B cell (primary cell): ENCODE results near the gene PDE12. TPM values are rescaled to one million over a fixed set of nuclear protein-coding genes. Genes with fewer than 3 reads are reported as not detected.

Experiments
- ATAC-seq: fragments of 200-7000 bp; cut with Tn5 transposase; one replicate; pipeline ENCODE4 v1.10.0; 2021; ENCODE audit warnings: low read depth, mild to moderate bottlenecking, moderate number of reproducible peaks, moderate library complexity
- CTCF ChIA-PET: fragments of 350-600 bp; sonication (Branson Sonifier 250); formaldehyde crosslinking; loops from one replicate; lab custom pipeline; 2021; ENCODE audit warnings: antibody characterized with exemption, inconsistent platforms; lab: Charles Lee
- POLR2A ChIA-PET: fragments of 350-600 bp; sonication (Branson Sonifier 250); formaldehyde crosslinking; loops from one replicate; lab custom pipeline; 2021; ENCODE audit warnings: antibody characterized with exemption; lab: Charles Lee
- DNase-seq: peaks from one replicate; pipeline ENCODE4 v3.0.0; 2013
- H2AFZ ChIP-seq: 2 replicates; pipeline ENCODE4 v1.6.1; 2012; ENCODE audit warnings: mild to moderate bottlenecking, low read depth, low read length; ENCODE audit not compliant: insufficient read depth, poor library complexity, severe bottlenecking
- H3K27ac ChIP-seq, 2 donors: 1 replicate in 1 of 2; 2 replicates in 1 of 2; pipeline ENCODE4 v1.5.1; 2012 to 2013; ENCODE audit warnings: low read length in 2 of 2, mild to moderate bottlenecking in 2 of 2, moderate library complexity in 1 of 2
- H3K27me3 ChIP-seq, 4 experiments: fragments of 200-600 bp in 1 of 4; sonication (generic) in 1 of 4; replicated peaks in 1 of 4; 1 replicate in 2 of 4; 2 replicates in 2 of 4; pipeline versions ENCODE4 v1.6.1 to v1.7.0; 2013 to 2016; ENCODE audit warnings: low read length in 3 of 4, mild to moderate bottlenecking in 2 of 4, mixed read lengths in 1 of 4, moderate library complexity in 1 of 4; ENCODE audit not compliant: insufficient read depth in 4 of 4, control insufficient read depth in 3 of 4; ENCODE audit errors: control extremely low read depth in 1 of 4
- H3K36me3 ChIP-seq, 2 experiments: replicated peaks in 1 of 2; 1 replicate in 1 of 2; 2 replicates in 1 of 2; pipeline versions ENCODE4 v1.6.1 to v1.7.1; 2013; ENCODE audit warnings: low read length in 1 of 2; ENCODE audit not compliant: insufficient read depth in 2 of 2, control insufficient read depth in 1 of 2; ENCODE audit errors: control extremely low read depth in 1 of 2, extremely low read depth in 1 of 2
- H3K4me1 ChIP-seq, 2 donors: fragments of 200-600 bp in 1 of 2; sonication (generic) in 1 of 2; 1 replicate in 1 of 2; 2 replicates in 1 of 2; pipeline versions ENCODE4 v1.5.1 to v1.6.1; 2013 to 2017; ENCODE audit warnings: low read length in 2 of 2; ENCODE audit not compliant: control insufficient read depth in 2 of 2, insufficient read depth in 2 of 2
- H3K4me2 ChIP-seq: replicated peaks from 2 replicates; pipeline ENCODE3; 2012; ENCODE audit warnings: mild to moderate bottlenecking, low read depth, low read length; ENCODE audit not compliant: poor library complexity, severe bottlenecking
- H3K4me3 ChIP-seq, 5 experiments: fragments of 200-600 bp in 1 of 5; sonication (generic) in 1 of 5; 1 replicate in 3 of 5; 2 replicates in 2 of 5; pipeline versions ENCODE4 v1.5.1 to v1.7.0; 2011 to 2016; ENCODE audit warnings: low read length in 4 of 5, mild to moderate bottlenecking in 4 of 5, low read depth in 2 of 5, control low read depth in 1 of 5, moderate library complexity in 1 of 5; ENCODE audit not compliant: insufficient read depth in 1 of 5; ENCODE audit errors: control extremely low read depth in 1 of 5, extremely low read depth in 1 of 5
- H3K79me2 ChIP-seq: fragments of 200-600 bp; sonication (generic); one replicate; pipeline ENCODE4 v1.6.0; 2016; ENCODE audit warnings: low read length; ENCODE audit not compliant: control insufficient read depth, insufficient read depth
- H3K9ac ChIP-seq: fragments of 200-600 bp; sonication (generic); 2 replicates; pipeline ENCODE4 v1.6.1; 2017; ENCODE audit warnings: mild to moderate bottlenecking, low read length, moderate library complexity
- H3K9me3 ChIP-seq, 3 donors: one replicate each; pipeline versions ENCODE4 v1.6.1 to v1.7.1; 2013; ENCODE audit warnings: low read length in 2 of 3; ENCODE audit not compliant: control insufficient read depth in 2 of 3, insufficient read depth in 1 of 3; ENCODE audit errors: control extremely low read depth in 1 of 3
- H4K20me1 ChIP-seq: 2 replicates; pipeline ENCODE4 v1.6.0; 2012; ENCODE audit warnings: mild to moderate bottlenecking, low read length; ENCODE audit not compliant: insufficient read depth, control insufficient read depth, poor library complexity, severe bottlenecking
- H3K27ac Mint-ChIP-seq: one replicate; pipeline ENCODE4 v1.8.0; 2021; ENCODE audit warnings: mixed read lengths
- H3K27me3 Mint-ChIP-seq: one replicate; pipeline ENCODE4 v1.8.0; 2021; ENCODE audit warnings: mixed read lengths
- H3K4me1 Mint-ChIP-seq: one replicate; pipeline ENCODE4 v1.8.0; 2021; ENCODE audit warnings: mixed read lengths
- H3K4me3 Mint-ChIP-seq: one replicate; pipeline ENCODE4 v1.8.0; 2021; ENCODE audit warnings: mixed read lengths
- H3K9me3 Mint-ChIP-seq: one replicate; pipeline ENCODE4 v1.8.0; 2022; ENCODE audit warnings: mixed read lengths; ENCODE audit not compliant: insufficient read depth
- EZH2 ChIP-seq: IDR thresholded peaks from 2 replicates; pipeline ENCODE4 v1.6.1; 2012; ENCODE audit warnings: borderline replicate concordance, low read depth, mild to moderate bottlenecking, moderate library complexity, low read length; ENCODE audit not compliant: insufficient read depth, poor library complexity, severe bottlenecking
- WGBS: methylation state at CpG from one replicate; pipeline ENCODE4 v1.1.5; 2013; ENCODE audit warnings: missing lambda C conversion rate; ENCODE audit not compliant: insufficient coverage; 5-methylcytosine and 5-hydroxymethylcytosine counted together
- intact Hi-C: fragments of 100-400 bp; cut with micrococcal nuclease; formaldehyde crosslinking; loops from one replicate; pipeline ENCODE4 v1.10.0; 2022
- polyA plus RNA-seq: library from polyadenylated mRNA; depleted of rRNA; stranded (reverse); fragments of >200 nt; gene quantifications from 2 replicates; pipeline ENCODE4 v1.2.3, GENCODE V29; 2012
- total RNA-seq, 2 donors: library from RNA; stranded (reverse); fragments of 120-200 nt in 1 of 2; gene quantifications; 1 replicate in 1 of 2; 2 replicates in 1 of 2; pipeline versions ENCODE4 v1.2.3 to v1.2.4, GENCODE V29; 2013 to 2022
- TF ChIP-seq, protein P1 (sequence below): fragments of 200-600 bp; IDR thresholded peaks from one replicate; pipeline ENCODE4 v1.8.0; 2022; ENCODE audit warnings: antibody characterized with exemption, mild to moderate bottlenecking

PDE12 gene
- total and polyA plus RNA-seq, 2 donors (not counting 1 experiment from before 2014, with no cell fraction given) = 7.3 to 18.3 TPM

GRCh38 chr3:57594144-57594543, 38.1 kb downstream of the PDE12 start:
- no CpG with 5 or more reads among the region's 4 CpGs for WGBS
- intact Hi-C loops = loop anchor here (10.0 kb wide), 1 partner anchor 419 kb away; no protein-coding TSS in a partner anchor
- Histone ChIP-seq H3K4me3 (no peak overlapping the region), H3K9ac (no peak overlapping the region), H3K27me3 (no peaks in the 10 kb centered on the region), H3K9me3 (no peaks in the 10 kb centered on the region), H3K27ac (no peak overlapping the region), H3K4me2 (no peak overlapping the region), H3K36me3 (peaks cover 0 to 5% of the 10 kb centered on the region in 2 experiments), H3K4me1 (peaks cover 28 to 31% of the 10 kb centered on the region in 2 donors), H3K79me2 (peaks cover 86% of the 10 kb centered on the region), H4K20me1 (peaks cover 31% of the 10 kb centered on the region), H2AFZ (no peak overlapping the region)
- DNase-seq (no peak), ATAC-seq (no peak)
- ChIA-PET POLR2A (no interaction called here), CTCF (interaction anchor here (0.6 kb wide), 1 partner anchor 176 kb away, joined by 4 read pairs; no protein-coding TSS in a partner anchor)
- Mint-ChIP-seq H3K4me3 (no peak overlapping the region), H3K27me3 (no peaks in the 10 kb centered on the region), H3K9me3 (no peaks in the 10 kb centered on the region), H3K27ac (no peak overlapping the region), H3K4me1 (peaks cover 48% of the 10 kb centered on the region)
- TF ChIP-seq, protein P1, sequence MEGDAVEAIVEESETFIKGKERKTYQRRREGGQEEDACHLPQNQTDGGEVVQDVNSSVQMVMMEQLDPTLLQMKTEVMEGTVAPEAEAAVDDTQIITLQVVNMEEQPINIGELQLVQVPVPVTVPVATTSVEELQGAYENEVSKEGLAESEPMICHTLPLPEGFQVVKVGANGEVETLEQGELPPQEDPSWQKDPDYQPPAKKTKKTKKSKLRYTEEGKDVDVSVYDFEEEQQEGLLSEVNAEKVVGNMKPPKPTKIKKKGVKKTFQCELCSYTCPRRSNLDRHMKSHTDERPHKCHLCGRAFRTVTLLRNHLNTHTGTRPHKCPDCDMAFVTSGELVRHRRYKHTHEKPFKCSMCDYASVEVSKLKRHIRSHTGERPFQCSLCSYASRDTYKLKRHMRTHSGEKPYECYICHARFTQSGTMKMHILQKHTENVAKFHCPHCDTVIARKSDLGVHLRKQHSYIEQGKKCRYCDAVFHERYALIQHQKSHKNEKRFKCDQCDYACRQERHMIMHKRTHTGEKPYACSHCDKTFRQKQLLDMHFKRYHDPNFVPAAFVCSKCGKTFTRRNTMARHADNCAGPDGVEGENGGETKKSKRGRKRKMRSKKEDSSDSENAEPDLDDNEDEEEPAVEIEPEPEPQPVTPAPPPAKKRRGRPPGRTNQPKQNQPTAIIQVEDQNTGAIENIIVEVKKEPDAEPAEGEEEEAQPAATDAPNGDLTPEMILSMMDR = no peak
- no peak for TF ChIP-seq EZH2

- H3K9me3 Mint-ChIP-seq = no peaks in the 10 kb centered on the region
- ATAC-seq (no peak), DNase-seq (no peak)
- H3K4me3 Mint-ChIP-seq = peak overlapping the region; percentile 27
- Histone ChIP-seq H3K36me3 (peaks cover 0 to 5% of the 10 kb centered on the region in 2 experiments), H3K9me3 (no peaks in the 10 kb centered on the region), H3K4me2 (no peak overlapping the region), H3K9ac (no peak overlapping the region), H3K79me2 (peaks cover 82% of the 10 kb centered on the region), H3K27me3 (no peaks in the 10 kb centered on the region), H4K20me1 (peaks cover 31% of the 10 kb centered on the region), H3K4me3 (no peak overlapping the region), H2AFZ (no peak overlapping the region), H3K27ac (no peak overlapping the region), H3K4me1 (peaks cover 29 to 34% of the 10 kb centered on the region in 2 donors)
- POLR2A ChIA-PET = no interaction called here
- CTCF ChIA-PET = interaction anchor here (0.6 kb wide), 1 partner anchor 176 kb away, joined by 4 read pairs; no protein-coding TSS in a partner anchor
- no peaks in the 10 kb centered on the region for H3K27me3 Mint-ChIP-seq
- intact Hi-C loops = loop anchor here (10.0 kb wide), 1 partner anchor 420 kb away; no protein-coding TSS in a partner anchor
- no peak overlapping the region for H3K27ac Mint-ChIP-seq
- TF ChIP-seq EZH2 = no peak
- TF ChIP-seq, protein P1 = no peak
- WGBS = no CpG with 5 or more reads among the region's 5 CpGs
- H3K4me1 Mint-ChIP-seq = peaks cover 51% of the 10 kb centered on the region
Measured at GRCh38 chr3:57594576-57594975, 38.5 kb downstream of the PDE12 start.
